ENCODE data around the gene VEZF1. TPM values are rescaled to one million over a fixed set of nuclear protein-coding genes. Genes with fewer than 3 reads are reported as not detected.
A peak's percentile ranks its signal among the peaks of the same experiment; 100 is the strongest.

Gene VEZF1
- polyA plus RNA-seq, 2 of the 4 experiments (the other 2 are of a cell fraction): 50.3 to 57.7 TPM

DNA sequence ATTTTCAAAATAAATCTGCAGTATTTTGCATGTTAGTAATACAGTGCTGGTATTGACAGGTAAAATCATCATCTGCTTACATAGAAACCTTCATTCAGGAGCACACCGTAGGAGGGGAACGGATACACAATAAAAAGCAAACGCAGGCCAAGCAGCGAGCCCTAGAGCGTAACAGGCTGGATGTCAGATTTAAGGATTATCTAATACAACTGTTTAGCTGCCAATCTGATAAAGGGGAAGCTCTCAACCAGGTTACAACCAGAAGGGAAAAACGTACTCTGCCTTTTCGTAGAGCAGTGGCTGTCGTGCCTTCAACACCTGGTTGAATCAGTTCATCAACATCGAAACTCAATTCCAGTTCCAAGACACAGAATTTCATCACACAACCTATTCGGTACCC lies 16.5 kb downstream of the VEZF1 start:
- ATAC-seq (no peak), FAIRE-seq (no peak), DNase-seq (ENCODE audit: low read depth in 1 of 2, low spot score in 1 of 2) (no peak)
- Histone ChIP-seq H3K9me3 (no peaks in the 10 kb centered on the region), H3K4me3 (no peak overlapping the region), H3K4me1 (peaks cover 45% of the 10 kb centered on the region), H3K4me2 (no peak overlapping the region), H3K27ac (no peak overlapping the region)
- TF ChIP-seq, protein P1, sequence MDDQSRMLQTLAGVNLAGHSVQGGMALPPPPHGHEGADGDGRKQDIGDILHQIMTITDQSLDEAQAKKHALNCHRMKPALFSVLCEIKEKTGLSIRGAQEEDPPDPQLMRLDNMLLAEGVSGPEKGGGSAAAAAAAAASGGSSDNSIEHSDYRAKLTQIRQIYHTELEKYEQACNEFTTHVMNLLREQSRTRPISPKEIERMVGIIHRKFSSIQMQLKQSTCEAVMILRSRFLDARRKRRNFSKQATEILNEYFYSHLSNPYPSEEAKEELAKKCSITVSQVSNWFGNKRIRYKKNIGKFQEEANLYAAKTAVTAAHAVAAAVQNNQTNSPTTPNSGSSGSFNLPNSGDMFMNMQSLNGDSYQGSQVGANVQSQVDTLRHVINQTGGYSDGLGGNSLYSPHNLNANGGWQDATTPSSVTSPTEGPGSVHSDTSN (IDR thresholded peaks at IDR 0.05): no peak
- TF ChIP-seq POLR2AphosphoS2 (conservative IDR thresholded peaks at IDR 0.05; ENCODE audit: low read length) (no peak), HOXB13 (CRISPR knock-in tag; IDR thresholded peaks at IDR 0.05; ENCODE audit: low read depth) (no peak), MAFK (IDR thresholded peaks at IDR 0.05; ENCODE audit: partially characterized antibody) (no peak), HOXA7 (CRISPR knock-in tag; IDR thresholded peaks at IDR 0.05) (no peak), EHMT2 (IDR thresholded peaks at IDR 0.05; ENCODE audit: low read depth) (no peak), CBX8 (IDR thresholded peaks at IDR 0.05) (no peak), EHF (CRISPR knock-in tag; IDR thresholded peaks at IDR 0.05) (no peak), CBX2 (IDR thresholded peaks at IDR 0.05; ENCODE audit: borderline replicate concordance, low read depth) (no peak), RNF2 (IDR thresholded peaks at IDR 0.05; ENCODE audit: borderline replicate concordance, low read depth) (no peak), ZFP36 (IDR thresholded peaks at IDR 0.05; ENCODE audit: borderline replicate concordance, partially characterized antibody) (no peak), BHLHE40 (IDR thresholded peaks at IDR 0.05; ENCODE audit: low read depth, low read length) (no peak), HEYL (CRISPR knock-in tag; IDR thresholded peaks at IDR 0.05) (no peak)
- TF ChIP-seq, protein P2, sequence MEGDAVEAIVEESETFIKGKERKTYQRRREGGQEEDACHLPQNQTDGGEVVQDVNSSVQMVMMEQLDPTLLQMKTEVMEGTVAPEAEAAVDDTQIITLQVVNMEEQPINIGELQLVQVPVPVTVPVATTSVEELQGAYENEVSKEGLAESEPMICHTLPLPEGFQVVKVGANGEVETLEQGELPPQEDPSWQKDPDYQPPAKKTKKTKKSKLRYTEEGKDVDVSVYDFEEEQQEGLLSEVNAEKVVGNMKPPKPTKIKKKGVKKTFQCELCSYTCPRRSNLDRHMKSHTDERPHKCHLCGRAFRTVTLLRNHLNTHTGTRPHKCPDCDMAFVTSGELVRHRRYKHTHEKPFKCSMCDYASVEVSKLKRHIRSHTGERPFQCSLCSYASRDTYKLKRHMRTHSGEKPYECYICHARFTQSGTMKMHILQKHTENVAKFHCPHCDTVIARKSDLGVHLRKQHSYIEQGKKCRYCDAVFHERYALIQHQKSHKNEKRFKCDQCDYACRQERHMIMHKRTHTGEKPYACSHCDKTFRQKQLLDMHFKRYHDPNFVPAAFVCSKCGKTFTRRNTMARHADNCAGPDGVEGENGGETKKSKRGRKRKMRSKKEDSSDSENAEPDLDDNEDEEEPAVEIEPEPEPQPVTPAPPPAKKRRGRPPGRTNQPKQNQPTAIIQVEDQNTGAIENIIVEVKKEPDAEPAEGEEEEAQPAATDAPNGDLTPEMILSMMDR (IDR thresholded peaks at IDR 0.05): no peak
- TF ChIP-seq, protein P3, sequence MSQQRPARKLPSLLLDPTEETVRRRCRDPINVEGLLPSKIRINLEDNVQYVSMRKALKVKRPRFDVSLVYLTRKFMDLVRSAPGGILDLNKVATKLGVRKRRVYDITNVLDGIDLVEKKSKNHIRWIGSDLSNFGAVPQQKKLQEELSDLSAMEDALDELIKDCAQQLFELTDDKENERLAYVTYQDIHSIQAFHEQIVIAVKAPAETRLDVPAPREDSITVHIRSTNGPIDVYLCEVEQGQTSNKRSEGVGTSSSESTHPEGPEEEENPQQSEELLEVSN (IDR thresholded peaks at IDR 0.05; ENCODE audit: borderline replicate concordance, low read depth): no peak
- TF ChIP-seq, protein P4, sequence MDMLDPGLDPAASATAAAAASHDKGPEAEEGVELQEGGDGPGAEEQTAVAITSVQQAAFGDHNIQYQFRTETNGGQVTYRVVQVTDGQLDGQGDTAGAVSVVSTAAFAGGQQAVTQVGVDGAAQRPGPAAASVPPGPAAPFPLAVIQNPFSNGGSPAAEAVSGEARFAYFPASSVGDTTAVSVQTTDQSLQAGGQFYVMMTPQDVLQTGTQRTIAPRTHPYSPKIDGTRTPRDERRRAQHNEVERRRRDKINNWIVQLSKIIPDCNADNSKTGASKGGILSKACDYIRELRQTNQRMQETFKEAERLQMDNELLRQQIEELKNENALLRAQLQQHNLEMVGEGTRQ (IDR thresholded peaks at IDR 0.05): no peak
- TF ChIP-seq, protein P5, sequence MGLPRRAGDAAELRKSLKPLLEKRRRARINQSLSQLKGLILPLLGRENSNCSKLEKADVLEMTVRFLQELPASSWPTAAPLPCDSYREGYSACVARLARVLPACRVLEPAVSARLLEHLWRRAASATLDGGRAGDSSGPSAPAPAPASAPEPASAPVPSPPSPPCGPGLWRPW (IDR thresholded peaks at IDR 0.05): no peak
- TF ChIP-seq, protein P6, sequence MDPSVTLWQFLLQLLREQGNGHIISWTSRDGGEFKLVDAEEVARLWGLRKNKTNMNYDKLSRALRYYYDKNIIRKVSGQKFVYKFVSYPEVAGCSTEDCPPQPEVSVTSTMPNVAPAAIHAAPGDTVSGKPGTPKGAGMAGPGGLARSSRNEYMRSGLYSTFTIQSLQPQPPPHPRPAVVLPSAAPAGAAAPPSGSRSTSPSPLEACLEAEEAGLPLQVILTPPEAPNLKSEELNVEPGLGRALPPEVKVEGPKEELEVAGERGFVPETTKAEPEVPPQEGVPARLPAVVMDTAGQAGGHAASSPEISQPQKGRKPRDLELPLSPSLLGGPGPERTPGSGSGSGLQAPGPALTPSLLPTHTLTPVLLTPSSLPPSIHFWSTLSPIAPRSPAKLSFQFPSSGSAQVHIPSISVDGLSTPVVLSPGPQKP (IDR thresholded peaks at IDR 0.05; ENCODE audit: low read depth, low read length): no peak
- whole genome bisulfite sequencing (ENCODE audit: missing lambda C conversion rate): 94% methylated on average over 10 of the region's 10 CpGs
- ChIA-PET POLR2A (interaction anchor here (0.5 to 1.1 kb wide), 2 partner anchors 17 to 685 kb away, joined by 4 to 8 read pairs; no protein-coding TSS in a partner anchor), CTCF (interaction anchor here (0.7 to 22.5 kb wide), 7 partner anchors 11 to 309 kb away, joined by 3 to 386 read pairs (median 6); partner anchors contain the start of gene CUEDC1)

DNA sequence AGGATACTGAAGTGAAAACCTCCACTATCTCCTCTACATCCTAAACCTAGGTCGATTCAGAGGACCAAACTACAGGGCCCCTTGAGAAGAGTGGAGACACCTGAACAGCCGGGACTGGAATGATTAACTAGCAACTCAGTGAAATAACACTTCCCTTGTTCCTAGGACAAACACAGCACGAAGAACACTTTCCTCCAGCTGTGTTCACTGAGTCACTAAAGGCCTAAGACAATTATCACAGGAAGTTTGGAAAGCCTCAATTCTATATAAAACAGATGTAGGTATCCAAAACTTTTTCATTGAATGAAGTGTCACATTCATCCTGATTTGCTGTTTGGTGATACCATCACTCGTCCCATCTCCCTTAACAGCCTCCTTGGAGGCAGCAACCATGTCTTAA lies 17.3 kb downstream of the VEZF1 start:
- 27% methylated on average over 4 of the region's 4 CpGs for WGBS (ENCODE audit: missing lambda C conversion rate)
- no peak overlapping the region; the same call in 2 of the 3 replicates for H3K4me2 ChIP-seq
- DNase-seq (ENCODE audit: low read depth in 1 of 2, low spot score in 1 of 2) (no peak), ATAC-seq (peak in 1 of 2 experiments; percentile 9; a peak in 1 of 6 replicates), FAIRE-seq (no peak)
- H3K4me3 ChIP-seq: no peak overlapping the region
- peak overlapping the region in 1 of 2 experiments; percentile 50; a peak in 4 of 6 replicates for H3K27ac ChIP-seq
- H3K9me3 ChIP-seq: no peaks in the 10 kb centered on the region
- TF ChIP-seq JUN (IDR thresholded peaks at IDR 0.05): 0 out of 5 replicates have a peak, but pooled peaks of 1 of the 2 experiments have one; percentile 20
- no peak for TF ChIP-seq PHF8 (IDR thresholded peaks at IDR 0.05; ENCODE audit: borderline replicate concordance, low read depth)
- ChIA-PET POLR2A (interaction anchor here (1.1 kb wide), 1 partner anchor 17 kb away, joined by 4 read pairs; no protein-coding TSS in a partner anchor), CTCF (interaction anchor here (1.2 to 22.5 kb wide), 6 partner anchors 12 to 115 kb away, joined by 4 to 386 read pairs (median 8); partner anchors contain the start of gene CUEDC1)
- peaks cover 37% of the 10 kb centered on the region for H3K4me1 ChIP-seq

Measured in A549 (cell line).